ENCODE data around the gene ZSWIM5.
"Not testable (repeated sequence)": the region's sequence is repeated elsewhere in the genome, so short reads cannot be mapped to it uniquely, and the experiment has no call there.

ZSWIM5 gene

GRCh38 chr1:45117766-45118165 is 88.6 kb downstream of the ZSWIM5 start:
- DNase-seq (ENCODE audit: low spot score): no peak
- TF ChIP-seq, protein P1, sequence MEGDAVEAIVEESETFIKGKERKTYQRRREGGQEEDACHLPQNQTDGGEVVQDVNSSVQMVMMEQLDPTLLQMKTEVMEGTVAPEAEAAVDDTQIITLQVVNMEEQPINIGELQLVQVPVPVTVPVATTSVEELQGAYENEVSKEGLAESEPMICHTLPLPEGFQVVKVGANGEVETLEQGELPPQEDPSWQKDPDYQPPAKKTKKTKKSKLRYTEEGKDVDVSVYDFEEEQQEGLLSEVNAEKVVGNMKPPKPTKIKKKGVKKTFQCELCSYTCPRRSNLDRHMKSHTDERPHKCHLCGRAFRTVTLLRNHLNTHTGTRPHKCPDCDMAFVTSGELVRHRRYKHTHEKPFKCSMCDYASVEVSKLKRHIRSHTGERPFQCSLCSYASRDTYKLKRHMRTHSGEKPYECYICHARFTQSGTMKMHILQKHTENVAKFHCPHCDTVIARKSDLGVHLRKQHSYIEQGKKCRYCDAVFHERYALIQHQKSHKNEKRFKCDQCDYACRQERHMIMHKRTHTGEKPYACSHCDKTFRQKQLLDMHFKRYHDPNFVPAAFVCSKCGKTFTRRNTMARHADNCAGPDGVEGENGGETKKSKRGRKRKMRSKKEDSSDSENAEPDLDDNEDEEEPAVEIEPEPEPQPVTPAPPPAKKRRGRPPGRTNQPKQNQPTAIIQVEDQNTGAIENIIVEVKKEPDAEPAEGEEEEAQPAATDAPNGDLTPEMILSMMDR (IDR thresholded peaks at IDR 0.05; ENCODE audit: extremely low read depth, insufficient read depth, missing control alignments): no peak
- in situ Hi-C loops (cut with MboI; ENCODE audit: low pct_unique_long_range_greater_than_20kb, low sequenced_read_pairs, unreplicated experiment): no loop called here

DNA sequence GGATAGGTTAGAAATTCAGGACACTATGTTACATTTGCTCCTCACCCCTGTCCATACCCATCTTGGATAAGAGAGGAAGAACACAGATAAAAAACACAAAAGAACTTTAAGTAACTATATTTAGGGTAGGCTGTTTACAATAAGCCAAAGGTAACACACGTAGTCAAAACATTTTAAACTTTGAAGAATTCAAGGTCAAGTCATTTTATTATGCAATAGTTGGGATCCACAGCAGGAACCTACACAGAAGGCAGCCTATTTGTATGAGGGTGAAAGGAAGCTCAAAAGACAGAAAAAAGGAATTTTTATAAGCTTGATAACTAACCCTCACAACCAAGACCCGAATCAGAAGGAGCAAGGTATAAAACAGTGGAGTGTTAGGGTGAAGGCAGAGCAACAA is 89.6 kb downstream of the ZSWIM5 start:
- in situ Hi-C loops (cut with MboI; ENCODE audit: low pct_unique_long_range_greater_than_20kb, low sequenced_read_pairs, unreplicated experiment): no loop called here
- TF ChIP-seq, protein P1 (IDR thresholded peaks at IDR 0.05; ENCODE audit: extremely low read depth, insufficient read depth, missing control alignments): no peak
- DNase-seq (ENCODE audit: low spot score): no peak

GRCh38 chr1:45116340-45116739 is 90.1 kb downstream of the ZSWIM5 start:
- no peak for DNase-seq (ENCODE audit: low spot score)
- TF ChIP-seq, protein P1 (IDR thresholded peaks at IDR 0.05; ENCODE audit: extremely low read depth, insufficient read depth, missing control alignments): no peak
- in situ Hi-C loops (cut with MboI; ENCODE audit: low pct_unique_long_range_greater_than_20kb, low sequenced_read_pairs, unreplicated experiment): no loop called here

DNA sequence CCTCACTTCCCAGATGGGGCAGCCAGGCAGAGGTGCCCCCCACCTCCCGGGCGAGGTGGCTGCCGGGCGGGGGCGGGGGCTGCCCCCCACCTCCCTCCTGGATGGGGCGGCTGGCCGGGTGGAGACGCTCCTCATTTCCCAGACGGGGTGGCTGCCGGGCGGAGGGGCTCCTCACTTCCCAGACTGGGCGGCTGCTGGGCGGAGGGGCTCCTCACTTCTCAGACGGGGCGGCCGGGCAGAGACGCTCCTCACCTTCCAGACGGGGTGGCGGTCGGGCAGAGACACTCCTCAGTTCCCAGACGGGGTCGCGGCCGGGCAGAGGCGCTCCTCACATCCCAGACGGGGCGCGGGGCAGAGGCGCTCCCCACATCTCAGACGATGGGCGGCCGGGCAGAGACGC is 91.2 kb downstream of the ZSWIM5 start:
- in situ Hi-C loops (cut with MboI; ENCODE audit: low pct_unique_long_range_greater_than_20kb, low sequenced_read_pairs, unreplicated experiment); DNase-seq (ENCODE audit: low spot score): not testable (repeated sequence)

DNA sequence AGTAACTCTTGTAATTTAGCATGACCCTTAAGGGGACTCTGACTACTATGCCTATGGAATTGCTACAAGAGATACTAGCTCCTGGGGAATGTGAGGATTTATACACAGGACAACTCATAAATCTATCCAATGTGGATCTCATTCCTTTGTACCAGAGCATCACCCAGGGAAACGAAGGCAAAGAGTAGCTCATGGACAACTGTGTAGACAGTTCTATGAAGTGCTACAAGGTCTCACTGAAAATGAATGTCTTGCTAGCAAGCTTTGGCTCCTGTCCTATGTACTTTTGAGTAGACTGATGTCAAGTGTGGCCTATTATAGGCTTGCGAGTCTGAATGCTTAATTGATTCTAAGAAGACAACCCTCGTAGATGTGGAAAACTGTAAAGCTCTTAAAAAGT is 93.7 kb downstream of the ZSWIM5 start:
- in situ Hi-C loops (cut with MboI; ENCODE audit: low pct_unique_long_range_greater_than_20kb, low sequenced_read_pairs, unreplicated experiment): no loop called here
- no peak for DNase-seq (ENCODE audit: low spot score)
- TF ChIP-seq, protein P1 (IDR thresholded peaks at IDR 0.05; ENCODE audit: extremely low read depth, insufficient read depth, missing control alignments): no peak

- in situ Hi-C loops (cut with MboI; ENCODE audit: low pct_unique_long_range_greater_than_20kb, low sequenced_read_pairs, unreplicated experiment): no loop called here
- TF ChIP-seq, protein P1 (IDR thresholded peaks at IDR 0.05; ENCODE audit: extremely low read depth, insufficient read depth, missing control alignments): no peak
- DNase-seq (ENCODE audit: low spot score): no peak
Observed at GRCh38 chr1:45111239-45111638, 95.2 kb downstream of the ZSWIM5 start.

- no peak for DNase-seq (ENCODE audit: low spot score)
- in situ Hi-C loops (cut with MboI; ENCODE audit: low pct_unique_long_range_greater_than_20kb, low sequenced_read_pairs, unreplicated experiment): no loop called here
- TF ChIP-seq, protein P1 (IDR thresholded peaks at IDR 0.05; ENCODE audit: extremely low read depth, insufficient read depth, missing control alignments): no peak
Observed at GRCh38 chr1:45107782-45108181, 98.6 kb downstream of the ZSWIM5 start.

- DNase-seq (ENCODE audit: low spot score); in situ Hi-C loops (cut with MboI; ENCODE audit: low pct_unique_long_range_greater_than_20kb, low sequenced_read_pairs, unreplicated experiment): not testable (repeated sequence)
Observed at GRCh38 chr1:45106864-45107263, 99.5 kb downstream of the ZSWIM5 start.

DNA sequence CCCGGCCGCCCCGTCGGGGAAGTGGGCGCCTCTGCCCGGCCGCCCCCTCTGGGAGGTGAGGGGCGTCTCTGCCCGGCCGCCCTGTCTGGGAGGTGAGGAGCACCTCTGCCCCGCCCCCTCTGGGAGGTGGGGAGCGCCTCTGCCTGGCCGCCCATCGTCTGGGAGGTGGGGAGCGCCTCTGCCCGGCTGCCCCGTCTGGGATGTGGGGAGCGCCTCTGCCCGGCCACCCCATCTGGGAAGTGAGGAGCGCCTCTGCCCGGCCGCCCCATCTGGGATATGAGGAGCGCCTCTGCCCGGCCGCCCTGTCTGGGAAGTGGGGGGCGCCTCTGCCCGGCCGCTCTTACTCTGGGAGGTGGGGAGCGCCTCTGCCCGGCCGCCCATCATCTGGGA is 100.3 kb downstream of the ZSWIM5 start:
- in situ Hi-C loops (cut with MboI; ENCODE audit: low pct_unique_long_range_greater_than_20kb, low sequenced_read_pairs, unreplicated experiment); DNase-seq (ENCODE audit: low spot score): not testable (repeated sequence)

- in situ Hi-C loops (cut with MboI; ENCODE audit: low pct_unique_long_range_greater_than_20kb, low sequenced_read_pairs, unreplicated experiment); DNase-seq (ENCODE audit: low spot score): not testable (repeated sequence)
Observed at GRCh38 chr1:45105486-45106155, 100.8 kb downstream of the ZSWIM5 start.
